HS-27A (cell line): ENCODE results near the gene C20orf202.

Experiments
- DNase-seq: peaks from one replicate; pipeline ENCODE4 v3.0.0-alpha.2; 2012; ENCODE audit warnings: low read depth, missing footprints

Gene C20orf202

GRCh38 chr20:1202762-1203504 is at the start of gene C20orf202:
Gene C20orf202 (plus strand): TSS chr20:1203454. CDS start chr20:1203586, 132 bp downstream.
- no peak for DNase-seq

DNA sequence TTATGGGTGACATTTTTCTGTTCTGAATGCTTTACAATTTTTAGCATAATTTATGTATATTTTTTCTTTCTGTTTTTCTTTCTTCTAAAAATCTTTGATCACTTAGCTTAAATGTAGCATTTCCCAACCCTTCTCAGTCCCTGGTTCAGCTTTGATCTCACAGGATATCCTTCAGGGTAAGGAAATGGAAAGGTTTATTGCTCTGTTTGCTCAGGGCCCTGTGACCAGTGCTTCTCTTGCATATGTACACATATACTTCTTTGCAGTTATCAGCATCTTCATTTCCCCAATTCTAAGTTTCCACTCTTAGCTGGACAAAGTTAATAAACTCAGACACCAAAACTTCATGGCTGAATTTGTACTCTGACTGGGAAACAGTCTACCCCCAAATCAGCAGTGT is 49.0 kb upstream of the C20orf202 start:
- DNase-seq: no peak

DNA sequence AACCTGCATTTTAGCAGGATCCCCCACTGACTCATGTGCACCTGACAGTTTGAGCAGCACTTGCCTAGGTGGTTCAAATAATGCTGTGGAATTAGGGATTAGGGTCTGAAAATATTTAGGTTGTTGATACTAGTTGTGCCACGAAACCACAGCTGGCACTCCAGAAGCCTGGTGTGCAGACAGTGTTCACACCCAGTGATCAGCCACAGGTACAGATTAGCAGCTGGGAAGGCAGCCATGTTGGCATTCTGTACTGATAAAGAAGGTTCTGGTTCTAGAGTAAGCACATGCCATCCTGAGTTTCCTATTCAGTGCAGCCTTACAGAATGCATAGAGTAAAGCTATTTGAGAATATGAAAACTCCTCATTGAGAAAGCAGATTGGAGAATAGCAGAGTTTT is 48.6 kb upstream of the C20orf202 start:
- no peak for DNase-seq

- DNase-seq: no peak
Measured at GRCh38 chr20:1155342-1155741, 47.9 kb upstream of the C20orf202 start.

GRCh38 chr20:1160496-1160895 is 42.8 kb upstream of the C20orf202 start:
- DNase-seq: no peak

DNA sequence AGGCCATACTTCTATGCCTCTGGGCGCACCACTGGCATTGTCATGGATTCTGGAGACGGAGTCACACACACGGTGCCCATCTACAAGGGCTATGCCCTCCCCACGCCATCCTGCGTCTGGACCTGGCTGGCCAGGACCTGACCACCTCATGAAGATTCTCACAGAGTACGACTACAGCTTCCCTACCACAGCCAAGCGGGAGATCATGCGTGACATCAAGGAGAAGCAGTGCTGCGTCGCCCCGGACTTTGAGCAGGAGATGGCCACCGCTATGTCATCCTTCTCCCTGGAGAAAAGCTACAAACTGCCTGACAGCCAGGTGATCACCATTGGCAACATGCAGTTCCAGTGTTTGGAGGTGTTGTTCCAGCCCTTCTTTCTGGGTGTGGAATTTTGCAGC is 42.3 kb upstream of the C20orf202 start:
- no peak for DNase-seq

- no peak for DNase-seq
Measured at GRCh38 chr20:1163105-1163504, 40.1 kb upstream of the C20orf202 start.

GRCh38 chr20:1163653-1164052 is 39.6 kb upstream of the C20orf202 start:
- no peak for DNase-seq

DNA sequence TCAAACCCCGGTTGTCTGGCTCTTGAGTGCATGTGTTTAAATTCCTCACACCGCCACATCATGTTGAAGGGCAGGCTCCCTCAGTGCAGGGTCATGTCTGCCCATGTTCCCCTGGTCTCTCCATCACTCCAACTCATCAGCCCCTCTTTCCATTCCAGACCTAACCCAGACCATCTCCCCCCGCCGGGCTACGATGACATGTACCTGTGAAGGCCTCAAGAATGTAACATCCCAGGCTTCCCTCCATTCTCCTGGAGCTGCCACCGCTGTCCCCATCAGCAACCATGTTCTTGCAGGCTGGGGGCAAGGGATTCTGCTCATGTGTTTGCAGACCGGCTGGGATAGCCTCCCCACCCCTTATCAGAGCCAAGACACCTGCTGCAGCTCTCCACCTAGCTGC is 38.4 kb upstream of the C20orf202 start:
- DNase-seq: no peak

DNA sequence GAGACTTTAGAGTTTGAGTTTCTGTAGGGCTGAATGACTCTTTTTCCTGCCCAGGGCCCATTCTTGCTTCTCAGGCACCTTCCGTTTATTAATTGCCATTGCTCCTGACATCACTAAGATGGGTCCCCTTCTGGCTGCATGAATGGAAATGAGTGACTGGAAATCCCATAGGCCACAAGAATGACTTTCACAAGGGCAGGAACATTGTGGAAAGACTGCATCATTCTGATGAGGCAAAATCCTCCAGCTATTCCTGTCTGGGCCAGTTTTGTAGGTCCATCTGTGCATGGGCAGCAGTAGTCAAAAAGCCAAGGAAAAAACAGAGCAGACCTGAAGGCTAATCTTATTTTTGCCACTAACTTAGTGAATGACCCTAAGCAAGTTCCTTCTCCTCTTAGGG is 37.7 kb upstream of the C20orf202 start:
- no peak for DNase-seq

DNA sequence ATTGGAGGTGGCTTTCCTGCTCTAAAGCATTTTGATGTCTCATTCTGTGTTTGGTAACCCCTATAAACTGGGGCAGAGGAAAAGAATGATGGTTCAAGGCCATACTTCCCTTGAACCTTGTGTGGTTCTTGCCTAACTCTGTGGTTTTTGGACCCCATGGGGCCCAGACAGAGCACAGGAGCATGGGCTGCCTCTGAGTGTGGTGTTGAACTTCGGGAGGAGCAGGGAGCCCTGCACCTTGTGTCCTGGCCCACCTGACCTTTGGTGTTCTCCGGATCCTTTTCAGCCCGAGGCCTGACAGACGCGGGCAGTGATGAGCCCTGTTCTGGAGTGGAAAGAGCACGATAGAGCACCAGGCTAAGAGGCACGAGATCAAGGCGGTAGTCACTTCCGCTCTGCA is 37.3 kb upstream of the C20orf202 start:
- no peak for DNase-seq

- DNase-seq: no peak
Measured at GRCh38 chr20:1166948-1167720, 36.1 kb upstream of the C20orf202 start.

- no peak for DNase-seq
Measured at GRCh38 chr20:1169224-1169623, 34.0 kb upstream of the C20orf202 start.

GRCh38 chr20:1171461-1172093 is 31.7 kb upstream of the C20orf202 start:
- no peak for DNase-seq

- DNase-seq: no peak
Measured at GRCh38 chr20:1173698-1174097, 29.6 kb upstream of the C20orf202 start.

GRCh38 chr20:1174787-1175186 is 28.5 kb upstream of the C20orf202 start:
- no peak for DNase-seq

DNA sequence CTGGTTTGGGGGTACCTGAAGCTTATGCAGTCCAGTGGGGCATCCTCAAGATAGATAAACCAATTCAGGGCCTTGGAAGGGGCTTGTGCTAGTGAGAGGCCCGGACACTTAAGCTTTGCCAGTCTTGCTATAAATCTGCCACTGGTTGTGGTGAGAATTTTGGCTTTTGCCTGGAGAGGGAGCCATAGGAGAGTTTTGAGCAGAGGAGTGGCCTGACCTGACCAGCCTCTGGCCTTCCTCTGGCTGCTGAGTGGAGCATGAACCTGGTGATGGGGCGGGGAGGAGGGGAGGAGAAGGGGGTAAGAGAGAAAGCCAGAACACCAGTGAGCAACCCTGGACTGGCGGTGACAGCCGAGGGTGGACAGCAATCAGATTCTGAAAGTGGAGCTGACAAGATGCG is 25.6 kb upstream of the C20orf202 start:
- no peak for DNase-seq

DNA sequence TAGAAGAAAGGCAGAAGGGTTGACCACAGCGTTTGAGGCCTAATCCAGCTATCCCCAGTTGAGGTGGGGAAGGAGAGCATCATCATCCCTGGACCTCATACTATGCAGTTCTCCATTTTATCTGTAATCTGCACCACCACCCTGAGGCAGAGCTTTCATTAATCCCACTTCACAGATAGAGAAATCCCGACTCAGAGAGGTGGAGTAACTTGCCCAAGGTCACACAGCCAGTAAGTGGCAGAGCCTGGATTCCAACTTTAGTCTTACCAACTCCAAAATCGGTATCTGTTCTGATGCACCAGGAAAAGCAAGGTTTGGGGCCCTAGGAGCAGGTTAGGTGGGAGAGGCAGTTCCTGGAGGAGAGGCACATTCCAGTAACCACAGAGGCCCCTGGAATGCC is 25.2 kb upstream of the C20orf202 start:
- no peak for DNase-seq

- DNase-seq: no peak
Measured at GRCh38 chr20:1178623-1179022, 24.6 kb upstream of the C20orf202 start.

- DNase-seq: no peak
Measured at GRCh38 chr20:1180949-1181348, 22.3 kb upstream of the C20orf202 start.

- no peak for DNase-seq
Measured at GRCh38 chr20:1182106-1182505, 21.1 kb upstream of the C20orf202 start.

- no peak for DNase-seq
Measured at GRCh38 chr20:1183153-1183552, 20.1 kb upstream of the C20orf202 start.

DNA sequence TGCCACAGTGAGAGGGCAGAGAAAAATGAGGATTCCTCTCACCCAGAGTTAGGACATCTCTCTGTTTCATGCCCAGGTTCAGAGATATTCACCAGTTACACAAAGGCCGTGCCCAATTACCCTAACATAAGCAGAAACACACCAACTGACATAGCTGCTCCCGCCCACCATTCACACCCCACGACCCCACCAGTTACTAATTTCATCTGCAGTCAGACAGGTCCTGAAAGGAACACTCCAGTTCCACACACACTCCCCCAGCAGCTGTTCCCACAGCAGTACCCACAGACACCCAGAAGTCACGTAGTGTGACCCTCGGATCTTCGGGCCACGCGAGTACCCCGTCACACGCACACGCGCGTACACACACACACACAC is 19.0 kb upstream of the C20orf202 start:
- DNase-seq: no peak
